ENCODE data around the gene RGL3. TPM values are rescaled to one million over a fixed set of nuclear protein-coding genes. Genes with fewer than 3 reads are reported as not detected.

RGL3 gene
- total and polyA plus RNA-seq, 2 of the 4 experiments (the other 2 are of a cell fraction): 0.18 to 0.62 TPM

GRCh38 chr19:11377756-11378155 lies 41.4 kb downstream of the RGL3 start (continued):
- TF ChIP-seq USF2 (IDR thresholded peaks at IDR 0.05; ENCODE audit: low read depth, low read length): no peak

- ATAC-seq (ENCODE audit: low read depth) (0 out of 2 replicates have a peak, but pooled peaks have one; percentile 1), DNase-seq (peak; percentile 94)
- Histone ChIP-seq H3K4ac (ENCODE audit: low read depth, low read length) (peak overlapping the region; percentile 59), H2AK5ac (ENCODE audit: low read depth, low read length) (peak overlapping the region; percentile 52; the same call in 1 of the 2 replicates), H3K9me1 (ENCODE audit: insufficient read depth, low read length) (peaks cover 37% of the 10 kb centered on the region), H2AFZ (replicated peaks; ENCODE audit: low read length, poor library complexity) (no peak overlapping the region), H3K56ac (ENCODE audit: extremely low read depth, insufficient read depth, low read length) (peak overlapping the region; percentile 2; the same call in 1 of the 2 replicates), H3K4me1 (ENCODE audit: control insufficient read depth, insufficient read depth, low read length) (peaks cover 25% of the 10 kb centered on the region), H3K4me3 (ENCODE audit: insufficient read depth, low read depth, low read length) (no peak overlapping the region), H3K36me3 (ENCODE audit: control insufficient read depth, insufficient read depth, low read length) (no peaks in the 10 kb centered on the region), H3K14ac (replicated peaks; ENCODE audit: low read depth, low read length) (0 out of 2 replicates have a peak overlapping the region, but pooled peaks have one; percentile 62), H3K9me3 (ENCODE audit: control insufficient read depth, insufficient read depth, low read length) (no peaks in the 10 kb centered on the region), H4K5ac (ENCODE audit: low read depth, low read length) (peak overlapping the region; percentile 43), H3K23ac (ENCODE audit: low read depth, low read length) (no peak overlapping the region), H4K20me1 (ENCODE audit: insufficient read depth, low read length) (peaks cover 11% of the 10 kb centered on the region; the same call in 1 of the 2 replicates), H4K8ac (ENCODE audit: low read depth in 2 of 2, low read length in 2 of 2) (peak overlapping the region; percentile 22 to 63; a peak in 3 of 4 replicates), H3K27me3 (ENCODE audit: control insufficient read depth, insufficient read depth, low read length) (no peaks in the 10 kb centered on the region), H2BK120ac (ENCODE audit: low read depth, low read length) (peak overlapping the region; percentile 65), H3K9ac (ENCODE audit: low read depth, low read length) (no peak overlapping the region), H3K18ac (ENCODE audit: low read depth, low read length) (peak overlapping the region; percentile 44), H2BK5ac (ENCODE audit: low read depth, low read length, poor library complexity, severe bottlenecking) (peak overlapping the region; percentile 78), H3K27ac (ENCODE audit: insufficient read depth, low read length) (peak overlapping the region; percentile 82), H2AK9ac (replicated peaks; ENCODE audit: low read depth, low read length, poor library complexity) (peak overlapping the region; percentile 17), H2BK15ac (ENCODE audit: low read depth, low read length) (peak overlapping the region; percentile 31; the same call in 1 of the 3 replicates), H3K4me2 (ENCODE audit: low read depth, low read length) (peak overlapping the region; percentile 11; the same call in 1 of the 2 replicates), H4K91ac (ENCODE audit: insufficient read depth, low read depth, low read length) (peak overlapping the region; percentile 74; the same call in 1 of the 2 replicates), H2BK20ac (ENCODE audit: low read depth, low read length) (peak overlapping the region; percentile 30), H3K79me1 (ENCODE audit: low read depth in 1 of 2, low read length in 2 of 2) (peaks cover 8 to 41% of the 10 kb centered on the region in 2 experiments)
- BruUV-seq (replicated peaks): no TSS peak
- intact Hi-C loops (cut with micrococcal nuclease): no loop called here
- in situ Hi-C loops (cut with MboI; ENCODE audit: low sequenced_read_pairs): no loop called here
- dilution Hi-C loops (cut with HindIII; ENCODE audit: low sequenced_read_pairs, unreplicated experiment): no loop called here
- ChIA-PET CTCF (interaction anchor here (0.6 to 1.2 kb wide), 2 partner anchors 83 to 251 kb away, joined by 3 to 5 read pairs; no protein-coding TSS in a partner anchor), POLR2A (ENCODE audit: unreplicated experiment) (interaction anchor here (0.5 kb wide), 1 partner anchor 22 kb away, joined by 4 read pairs; the partner anchor contains the start of gene PLPPR2)
- TF ChIP-seq RCOR1 (IDR thresholded peaks at IDR 0.05; ENCODE audit: insufficient replicate concordance, low read length) (no peak), FOS (IDR thresholded peaks at IDR 0.05; ENCODE audit: low read depth, low read length) (peak; percentile 46; the same call in 1 of the 2 replicates), POLR2A (IDR thresholded peaks at IDR 0.05; ENCODE audit: low read depth, low read length) (no peak), BHLHE40 (IDR thresholded peaks at IDR 0.05; ENCODE audit: low read depth, low read length) (0 out of 2 replicates have a peak, but pooled peaks have one; percentile 5), MAFK (IDR thresholded peaks at IDR 0.05; ENCODE audit: low read depth, low read length) (0 out of 2 replicates have a peak, but pooled peaks have one; percentile 24), RAD21 (IDR thresholded peaks at IDR 0.05; ENCODE audit: low read length) (no peak), MXI1 (IDR thresholded peaks at IDR 0.05; ENCODE audit: borderline replicate concordance, low read depth, low read length) (no peak), USF2 (IDR thresholded peaks at IDR 0.05; ENCODE audit: low read depth, low read length) (peak; percentile 95), CEBPB (IDR thresholded peaks at IDR 0.05; ENCODE audit: low read depth, low read length) (no peak), CTCF (conservative IDR thresholded peaks at IDR 0.05; ENCODE audit: low read depth, low read length) (no peak)
These were observed 41.9 kb downstream of the RGL3 start for GRCh38 chr19:11377237-11377636.

All from IMR-90 (cell line).